GM18517 (cell line): Measurements from ENCODE around the gene SAFB.
"Not testable (repeated sequence)": the region's sequence is repeated elsewhere in the genome, so short reads cannot be mapped to it uniquely, and the experiment has no call there.

Experiments used
- ATAC-seq: cut with Tn5 transposase; IDR thresholded peaks from one replicate; pipeline ENCODE4 v1.9.1; 2021; ENCODE audit warnings: mild to moderate bottlenecking, moderate library complexity; ENCODE audit not compliant: unreplicated experiment

The SAFB gene

DNA sequence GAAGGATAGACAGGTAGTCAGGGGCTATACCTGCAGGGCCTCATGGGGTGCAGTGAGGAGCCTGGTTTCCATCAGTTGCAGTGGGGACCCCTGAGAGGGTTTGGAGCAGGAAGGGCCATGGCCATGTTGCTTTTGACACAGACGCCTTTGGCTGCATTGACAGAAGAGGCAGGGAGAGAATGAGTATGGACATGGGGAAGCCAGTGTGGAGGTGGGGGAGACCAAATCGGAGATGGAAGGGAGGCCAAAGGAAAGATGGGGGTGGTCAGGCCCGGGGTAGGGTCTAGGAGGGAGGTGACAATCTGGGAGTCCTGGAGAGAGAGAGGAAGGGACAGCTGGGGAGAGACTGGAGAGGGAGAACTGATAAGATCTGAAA lies 59.2 kb downstream of the SAFB start:
- no peak for ATAC-seq

DNA sequence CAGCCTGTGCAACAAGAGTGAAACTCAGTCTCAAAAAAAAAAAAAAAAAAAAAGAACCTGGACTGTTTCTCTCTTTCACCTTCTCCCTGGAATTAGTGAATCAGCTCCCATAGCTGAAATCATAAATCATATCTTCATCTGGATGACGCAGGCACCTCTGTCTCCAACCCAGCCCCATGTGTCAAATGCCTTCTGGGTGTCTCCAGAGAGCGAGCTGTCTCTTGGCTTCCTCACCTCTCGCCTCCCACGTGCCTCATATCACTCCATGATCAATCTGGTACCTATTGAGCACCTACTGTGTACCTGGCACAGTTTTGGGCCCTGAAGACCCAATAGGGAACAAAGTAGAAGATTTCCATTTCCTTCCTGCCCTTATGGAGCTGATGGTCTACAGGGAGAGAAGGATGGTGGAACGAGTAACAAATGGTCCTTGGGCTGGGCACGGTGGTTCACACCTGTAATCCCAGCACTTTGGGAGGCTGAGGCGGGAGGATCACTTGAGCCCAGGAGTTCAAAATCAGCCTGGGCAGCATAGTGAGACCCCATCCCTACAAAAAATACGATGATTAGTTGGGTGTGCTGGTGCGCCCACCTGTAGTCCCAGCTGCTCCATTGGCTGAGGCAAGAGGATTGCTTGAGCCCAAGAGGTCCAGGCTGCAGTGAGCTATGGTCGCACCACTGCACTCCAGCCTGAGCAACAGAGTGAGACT lies 60.4 kb downstream of the SAFB start:
- ATAC-seq = no peak

DNA sequence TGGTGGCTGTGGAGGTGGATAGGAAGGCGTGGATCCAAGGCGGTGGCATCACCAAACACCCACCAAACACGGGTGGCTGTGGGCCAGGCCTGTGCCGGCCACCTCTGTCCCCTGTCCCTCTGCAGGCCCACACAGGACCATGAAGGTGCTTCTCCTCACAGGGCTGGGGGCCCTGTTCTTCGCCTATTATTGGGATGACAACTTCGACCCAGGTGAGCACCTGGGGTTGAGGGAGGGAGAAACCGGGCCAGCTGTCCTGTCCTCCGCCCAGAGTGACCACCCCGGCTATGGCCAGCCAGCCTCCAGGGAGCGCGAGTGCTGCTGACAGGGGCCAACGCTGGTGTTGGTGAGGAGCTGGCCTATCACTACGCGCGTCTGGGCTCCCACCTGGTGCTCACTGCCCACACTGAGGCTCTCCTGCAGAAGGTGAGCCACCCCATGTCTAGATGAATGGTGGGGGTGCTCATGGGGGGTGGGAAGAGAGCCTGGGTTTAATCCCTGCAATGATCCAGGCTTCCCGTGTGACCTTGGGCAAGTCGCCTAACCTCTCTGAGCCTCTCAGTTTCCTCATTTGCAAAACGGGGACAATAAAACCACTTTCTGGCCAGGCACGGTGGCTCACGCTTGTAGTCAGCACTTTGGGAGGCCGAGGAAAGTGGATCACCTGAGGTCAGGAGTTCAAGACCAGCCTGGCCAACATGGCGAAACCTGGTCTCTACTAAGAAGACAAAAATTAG lies 62.0 kb downstream of the SAFB start:
- no peak for ATAC-seq

DNA sequence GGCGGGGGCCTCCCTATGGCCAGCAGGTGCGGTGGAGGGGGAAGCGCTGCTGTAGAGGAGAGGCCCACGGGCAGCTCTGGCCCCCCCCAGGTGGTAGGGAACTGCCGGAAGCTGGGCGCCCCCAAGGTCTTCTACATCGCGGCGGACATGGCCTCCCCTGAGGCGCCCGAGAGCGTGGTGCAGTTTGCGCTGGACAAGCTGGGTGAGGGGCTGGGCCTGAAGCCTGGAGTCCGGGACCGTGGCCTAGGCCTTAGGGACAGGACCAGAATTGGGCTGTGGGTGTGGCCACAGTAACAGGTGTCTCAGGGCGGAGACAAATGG lies 63.4 kb downstream of the SAFB start:
- ATAC-seq = no peak

DNA sequence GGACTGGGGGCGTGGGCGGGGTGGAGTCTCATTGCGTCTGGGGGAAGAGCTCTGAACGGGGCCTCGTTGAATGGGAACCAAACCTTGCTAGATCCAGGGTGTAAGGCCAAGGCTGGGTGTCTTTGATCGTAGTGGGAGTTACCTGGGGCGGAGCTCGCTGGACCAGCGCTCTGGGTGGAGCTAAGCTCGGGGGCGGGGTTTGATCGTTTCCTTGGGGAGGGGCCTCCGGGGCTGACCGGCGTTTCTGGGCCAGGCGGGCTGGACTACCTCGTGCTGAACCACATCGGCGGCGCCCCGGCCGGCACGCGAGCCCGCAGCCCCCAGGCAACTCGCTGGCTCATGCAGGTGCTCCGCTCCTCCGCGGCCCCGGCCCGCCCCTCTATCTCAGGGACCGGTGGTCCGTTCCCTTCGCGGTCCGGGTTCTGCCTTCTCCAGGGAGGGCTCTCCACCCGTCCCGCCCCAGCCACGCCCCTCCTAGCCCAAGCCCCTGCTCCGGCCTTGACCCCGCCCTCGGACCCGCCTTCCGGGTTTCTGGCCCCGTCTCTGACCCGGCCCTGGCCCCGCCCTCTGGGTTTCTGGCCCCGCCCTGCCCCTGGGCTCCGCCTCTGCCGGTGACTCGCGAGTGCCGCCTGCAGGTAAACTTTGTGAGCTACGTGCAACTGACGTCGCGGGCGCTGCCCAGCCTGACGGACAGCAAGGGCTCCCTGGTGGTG lies 63.9 kb downstream of the SAFB start:
- ATAC-seq = peak; percentile 40

DNA sequence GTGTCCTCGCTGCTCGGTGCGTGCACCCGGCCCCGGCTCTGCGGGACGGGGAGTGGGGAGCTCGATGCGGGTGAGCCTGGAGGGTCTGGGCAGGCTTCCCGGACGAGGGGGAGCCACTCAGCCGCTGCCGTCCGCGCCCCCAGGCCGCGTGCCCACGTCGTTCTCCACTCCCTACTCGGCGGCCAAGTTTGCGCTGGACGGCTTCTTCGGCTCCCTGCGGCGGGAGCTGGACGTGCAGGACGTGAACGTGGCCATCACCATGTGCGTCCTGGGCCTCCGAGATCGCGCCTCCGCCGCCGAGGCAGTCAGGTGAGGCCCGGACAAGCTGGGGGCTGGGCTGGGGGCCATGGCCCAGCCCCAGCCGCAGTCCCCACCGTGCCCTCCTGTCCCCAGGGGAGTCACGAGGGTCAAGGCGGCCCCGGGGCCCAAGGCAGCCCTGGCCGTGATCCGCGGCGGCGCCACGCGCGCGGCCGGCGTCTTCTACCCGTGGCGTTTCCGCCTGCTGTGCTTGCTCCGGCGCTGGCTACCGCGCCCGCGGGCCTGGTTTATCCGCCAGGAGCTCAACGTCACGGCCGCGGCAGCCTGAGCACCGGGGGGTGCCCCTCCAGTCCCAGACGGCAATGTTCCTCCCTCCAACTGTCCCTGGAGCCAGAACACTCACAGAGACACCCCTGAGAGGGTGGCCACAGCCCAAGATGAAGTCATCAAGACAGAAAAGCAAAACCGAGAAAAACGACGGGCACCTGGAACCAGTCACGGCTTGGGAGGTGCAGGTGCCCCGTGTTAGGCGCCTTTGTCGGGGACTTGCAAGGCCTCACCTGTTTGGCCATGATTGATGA lies 64.7 kb downstream of the SAFB start:
- ATAC-seq = no peak

DNA sequence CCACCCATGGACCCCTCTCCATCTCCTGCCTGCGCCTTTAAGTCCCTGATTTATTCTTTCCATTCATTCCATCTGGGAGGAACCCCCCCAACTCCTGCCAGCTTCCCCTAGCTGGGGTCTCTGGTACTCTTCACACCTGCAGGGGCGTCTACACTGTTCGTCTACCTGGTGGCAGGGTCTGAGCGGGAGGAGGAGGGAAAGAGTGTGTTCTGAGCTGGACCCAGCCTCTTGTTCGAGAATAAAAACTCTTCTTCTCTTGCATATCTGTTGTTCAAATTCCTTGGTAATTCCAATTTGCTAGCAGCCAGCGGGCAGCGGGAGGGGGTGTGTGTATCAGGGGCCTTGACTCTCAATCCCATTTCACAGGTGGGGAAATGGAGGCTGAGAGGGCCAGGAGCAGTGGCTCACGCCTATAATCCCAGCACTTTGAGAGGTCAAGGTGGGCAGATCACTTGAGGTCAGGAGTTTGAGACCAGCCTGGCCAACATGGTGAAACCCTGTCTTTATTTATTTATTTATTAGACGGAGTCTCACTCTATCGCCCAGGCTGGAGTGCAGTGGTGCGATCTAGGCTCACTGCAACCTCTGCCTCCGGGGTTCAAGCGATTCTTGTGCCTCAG lies 65.5 kb downstream of the SAFB start:
- not testable (repeated sequence) for ATAC-seq

DNA sequence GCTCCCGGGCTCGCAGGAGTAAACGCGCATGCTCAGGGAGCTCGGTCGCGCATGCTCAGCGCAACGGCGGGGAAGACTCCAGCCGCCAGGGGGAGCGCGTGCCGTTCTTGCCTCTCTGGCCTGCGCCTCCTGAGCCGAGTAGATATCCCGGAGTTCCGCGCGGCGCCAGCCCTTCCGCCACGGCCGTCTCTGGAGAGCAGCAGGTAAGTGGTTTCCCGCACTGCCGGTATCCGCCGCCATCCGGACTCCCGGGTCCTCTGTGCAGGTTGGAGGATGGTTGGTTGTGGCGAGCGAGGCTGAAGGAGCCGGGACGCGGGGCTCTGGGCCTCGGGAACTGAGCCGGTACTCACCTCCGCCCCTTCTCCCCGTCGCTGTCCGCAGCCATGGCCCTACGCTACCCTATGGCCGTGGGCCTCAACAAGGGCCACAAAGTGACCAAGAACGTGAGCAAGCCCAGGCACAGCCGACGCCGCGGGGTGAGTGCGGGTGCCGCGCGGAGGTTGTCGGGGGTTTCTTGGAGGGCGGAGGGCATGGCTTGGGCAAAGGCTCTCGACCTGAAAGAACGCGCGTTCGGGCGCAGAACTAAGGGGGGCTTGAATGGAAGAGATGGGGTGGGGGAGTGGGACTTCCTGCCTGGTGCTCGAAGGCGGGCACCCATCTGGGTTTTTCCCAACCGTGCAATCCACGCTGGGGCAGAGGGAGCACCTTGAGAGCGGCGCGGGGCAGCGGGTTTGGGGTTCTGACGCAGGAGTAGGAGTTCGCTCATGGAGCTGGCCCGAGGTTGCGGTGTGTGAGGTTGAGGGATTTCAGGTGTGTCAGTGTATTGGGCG lies 67.5 kb downstream of the SAFB start, which contains the start of gene RPL36:
TSS of gene RPL36 (plus strand) at position 171 of the 830 bp plus-strand sequence. CDS start at position 384, 213 bp downstream.
- ATAC-seq = peak; percentile 35

DNA sequence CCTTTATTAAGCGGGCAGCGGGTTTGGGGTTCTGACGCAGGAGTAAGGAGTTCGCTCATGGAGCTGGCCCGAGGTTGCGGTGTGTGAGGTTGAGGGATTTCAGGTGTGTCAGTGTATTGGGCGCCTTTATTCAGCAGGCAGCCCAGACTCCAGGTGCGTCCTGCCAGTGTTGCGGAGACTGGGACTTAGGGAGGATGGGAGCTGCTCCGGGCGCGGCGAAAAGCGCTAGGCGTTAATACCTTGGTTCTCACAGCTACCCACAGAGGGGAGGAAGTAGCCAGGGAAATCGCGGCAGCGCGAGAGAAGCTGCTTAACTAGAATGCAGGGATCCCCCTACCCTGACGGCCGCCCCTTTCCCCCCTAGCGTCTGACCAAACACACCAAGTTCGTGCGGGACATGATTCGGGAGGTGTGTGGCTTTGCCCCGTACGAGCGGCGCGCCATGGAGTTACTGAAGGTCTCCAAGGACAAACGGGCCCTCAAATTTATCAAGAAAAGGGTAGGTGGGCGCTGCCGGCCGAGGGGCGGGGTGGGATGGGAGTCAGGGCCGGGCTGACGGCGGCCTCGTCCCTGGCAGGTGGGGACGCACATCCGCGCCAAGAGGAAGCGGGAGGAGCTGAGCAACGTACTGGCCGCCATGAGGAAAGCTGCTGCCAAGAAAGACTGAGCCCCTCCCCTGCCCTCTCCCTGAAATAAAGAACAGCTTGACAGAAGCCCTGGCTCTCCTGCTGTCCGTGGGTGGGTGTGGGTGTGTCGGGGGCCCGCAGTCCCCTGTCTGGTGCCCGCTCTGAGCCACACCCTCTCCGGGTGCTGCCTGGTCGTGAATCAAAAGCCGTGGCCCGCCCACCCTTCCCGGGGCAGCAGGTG lies 68.3 kb downstream of the SAFB start:
- ATAC-seq = no peak

DNA sequence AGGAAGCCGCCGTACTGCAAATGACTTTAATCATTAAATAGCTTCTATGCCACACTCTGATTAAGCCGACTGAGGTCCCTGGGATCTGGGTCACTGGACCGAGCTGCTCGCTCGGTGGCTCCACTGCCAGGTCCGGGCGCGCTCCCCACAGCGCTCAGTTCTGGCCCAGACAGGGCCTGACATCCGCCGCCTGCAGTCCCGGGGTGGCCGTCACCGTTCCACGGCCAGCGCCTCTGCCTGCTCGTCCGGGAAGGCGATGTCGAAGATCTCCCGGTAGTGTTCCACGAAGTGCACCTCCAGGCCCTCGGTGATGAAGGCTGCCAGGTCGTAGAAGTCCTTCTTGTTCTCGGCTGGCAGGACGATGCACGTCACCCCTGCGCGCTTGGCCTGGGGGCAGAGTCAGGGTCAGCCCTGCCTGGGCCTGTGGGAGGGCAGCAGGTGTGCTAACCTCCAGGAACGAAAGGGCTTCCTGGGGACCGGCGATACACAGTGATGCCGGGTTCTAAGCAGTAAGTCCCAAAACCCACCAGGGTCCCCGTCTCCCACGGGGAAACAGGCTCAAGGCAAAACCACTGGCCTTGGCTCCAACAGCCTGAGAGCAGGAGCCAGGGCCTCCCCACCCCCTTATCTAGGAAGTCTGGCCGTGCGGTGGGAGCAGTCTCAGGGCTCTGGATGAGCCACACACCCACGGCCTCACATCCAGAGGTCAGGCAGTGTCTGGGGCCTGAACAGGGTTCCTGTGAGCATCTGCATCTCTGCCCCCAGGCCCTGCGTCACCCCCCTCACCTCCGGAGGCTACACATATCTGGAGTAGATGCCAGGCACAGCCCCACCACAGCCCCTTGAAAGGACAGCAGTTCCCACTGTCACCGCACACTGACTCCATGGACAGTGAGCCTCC lies 69.2 kb downstream of the SAFB start:
- ATAC-seq = no peak

DNA sequence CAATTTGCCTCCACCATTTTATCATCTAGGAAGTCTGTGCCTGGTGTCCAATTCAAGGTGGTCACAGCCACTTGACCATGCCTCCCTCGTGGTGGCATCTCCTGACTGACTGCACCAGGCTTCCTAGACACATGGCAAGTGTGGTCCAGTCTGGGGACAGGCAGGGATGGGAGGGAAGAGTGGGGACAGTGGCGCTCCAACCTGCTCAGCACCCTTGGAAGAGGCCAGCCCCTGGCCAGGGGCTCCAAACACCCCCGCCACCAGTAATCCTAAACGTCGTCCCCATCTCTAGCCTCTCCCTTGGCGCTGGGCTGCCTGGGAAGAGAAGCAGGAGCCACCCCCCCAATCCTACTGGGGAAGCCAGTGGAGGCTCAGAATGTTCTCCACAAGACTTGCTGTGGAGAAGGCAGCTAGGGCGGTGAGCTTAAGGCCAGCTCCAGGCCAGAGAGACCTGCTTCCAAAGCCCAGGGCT lies 69.9 kb downstream of the SAFB start:
- ATAC-seq = no peak

DNA sequence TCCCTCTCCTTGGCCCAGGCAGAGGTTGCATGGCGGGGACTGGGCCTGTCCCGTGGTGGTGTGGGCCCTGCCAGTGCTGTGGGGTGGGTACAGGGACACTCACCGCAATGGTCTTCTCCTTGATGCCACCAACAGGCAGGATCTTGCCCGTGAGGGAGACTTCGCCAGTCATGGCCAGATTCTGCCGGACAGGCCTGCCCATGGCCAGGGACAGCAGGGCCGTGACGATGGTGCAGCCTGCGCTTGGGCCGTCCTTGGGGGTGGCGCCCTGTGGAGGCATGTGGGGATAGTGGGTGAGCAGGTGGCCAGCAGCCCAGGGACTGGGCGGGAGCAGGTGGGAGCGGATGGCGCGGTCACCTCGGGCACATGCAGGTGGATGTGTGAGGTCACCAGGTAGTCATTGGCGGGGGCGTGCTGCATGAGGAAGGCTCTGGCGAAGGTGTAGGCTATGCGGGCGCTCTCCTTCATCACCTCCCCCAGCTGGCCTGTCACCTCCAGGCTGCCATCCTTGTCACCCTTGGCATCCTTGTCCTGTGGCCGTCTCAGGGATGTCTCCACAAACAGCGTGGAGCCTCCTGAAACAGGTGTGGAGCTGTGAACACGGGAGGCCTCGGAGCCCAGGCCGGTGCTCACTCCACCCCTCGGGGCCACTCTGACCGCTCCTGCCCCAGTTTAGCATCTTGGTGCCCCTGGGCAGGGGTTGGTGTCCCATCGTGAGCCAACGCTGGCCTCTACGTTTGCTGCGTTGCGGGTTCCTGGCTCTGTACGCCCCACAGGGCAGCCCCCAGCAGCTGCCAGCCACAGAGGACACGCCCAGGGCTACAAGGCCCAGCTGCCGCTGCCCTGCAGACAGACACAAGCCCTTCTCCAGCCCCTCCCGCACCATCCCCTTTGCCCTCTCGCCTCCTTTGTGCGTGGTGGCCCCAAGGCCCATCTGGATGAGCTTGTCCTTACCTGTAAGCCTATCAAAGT lies 70.6 kb downstream of the SAFB start:
- ATAC-seq = no peak

DNA sequence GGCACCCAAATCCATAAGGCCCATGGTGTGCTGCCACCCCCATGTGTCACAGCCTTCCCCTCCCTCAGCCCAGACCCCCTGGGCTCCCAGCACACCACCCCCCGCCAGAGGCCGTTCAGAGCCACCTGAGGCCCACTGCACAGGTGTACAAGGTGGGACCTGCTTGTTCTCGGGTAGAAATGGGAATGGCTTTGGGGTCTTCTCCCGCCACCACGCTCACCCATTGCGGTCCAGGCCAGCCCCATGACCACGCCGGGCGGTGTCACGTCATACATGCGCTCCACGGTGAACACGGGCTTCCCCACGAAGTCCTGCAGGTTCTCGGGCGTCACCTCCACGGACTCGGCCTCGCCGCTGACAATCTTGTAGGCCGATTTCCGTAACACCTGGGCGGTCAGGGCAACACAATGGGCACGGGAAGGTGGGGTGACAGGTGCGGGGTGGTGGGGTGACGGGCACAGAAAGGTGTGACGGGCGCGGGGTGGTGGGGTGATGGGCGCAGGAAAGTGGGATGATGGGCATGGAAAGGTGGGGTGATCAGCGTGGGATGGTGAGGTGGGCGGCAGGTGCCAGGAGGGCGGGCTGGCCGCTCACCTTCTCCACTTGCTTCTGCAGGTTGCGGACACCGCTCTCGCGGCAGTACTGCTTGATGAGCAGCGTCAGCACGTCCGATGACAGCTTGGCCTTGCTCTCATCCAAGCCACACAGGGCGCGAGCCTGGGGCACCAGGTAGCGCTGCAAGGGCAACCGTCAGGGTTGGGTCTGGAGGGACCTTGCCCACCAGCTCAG lies 71.5 kb downstream of the SAFB start:
- no peak for ATAC-seq

DNA sequence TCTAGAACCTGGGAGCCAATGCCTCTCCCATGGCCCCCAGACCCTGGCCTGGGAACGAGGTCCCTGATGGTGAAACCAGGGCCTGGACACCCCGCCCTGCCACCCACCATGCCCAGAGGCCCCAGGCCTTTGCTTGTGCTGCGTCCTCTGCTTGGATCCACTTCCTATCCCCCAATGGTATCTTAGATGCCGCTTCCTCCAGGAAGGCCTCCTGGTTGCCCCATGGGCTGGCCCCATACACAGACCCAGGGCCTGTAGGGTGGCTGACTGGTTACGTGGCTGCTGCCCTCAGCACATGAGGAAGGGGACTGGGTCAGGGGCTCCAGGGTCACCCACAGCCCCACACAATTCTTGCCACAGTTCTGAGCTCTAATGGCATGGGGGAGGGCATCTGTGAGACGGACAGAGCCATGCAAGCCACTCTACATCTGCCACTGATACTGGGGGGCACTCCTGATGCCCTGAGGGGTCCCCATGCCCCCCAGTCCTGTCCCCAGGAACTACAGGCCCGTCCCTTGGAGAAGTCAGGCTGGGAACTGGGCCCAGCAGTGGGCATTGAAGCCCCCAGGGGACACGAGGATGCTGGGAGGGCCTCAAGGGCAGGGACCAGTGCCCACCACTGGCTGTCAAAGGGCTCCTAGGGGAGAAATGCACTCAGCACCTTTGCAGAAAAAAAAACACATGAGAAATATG lies 72.2 kb downstream of the SAFB start:
- ATAC-seq = no peak

DNA sequence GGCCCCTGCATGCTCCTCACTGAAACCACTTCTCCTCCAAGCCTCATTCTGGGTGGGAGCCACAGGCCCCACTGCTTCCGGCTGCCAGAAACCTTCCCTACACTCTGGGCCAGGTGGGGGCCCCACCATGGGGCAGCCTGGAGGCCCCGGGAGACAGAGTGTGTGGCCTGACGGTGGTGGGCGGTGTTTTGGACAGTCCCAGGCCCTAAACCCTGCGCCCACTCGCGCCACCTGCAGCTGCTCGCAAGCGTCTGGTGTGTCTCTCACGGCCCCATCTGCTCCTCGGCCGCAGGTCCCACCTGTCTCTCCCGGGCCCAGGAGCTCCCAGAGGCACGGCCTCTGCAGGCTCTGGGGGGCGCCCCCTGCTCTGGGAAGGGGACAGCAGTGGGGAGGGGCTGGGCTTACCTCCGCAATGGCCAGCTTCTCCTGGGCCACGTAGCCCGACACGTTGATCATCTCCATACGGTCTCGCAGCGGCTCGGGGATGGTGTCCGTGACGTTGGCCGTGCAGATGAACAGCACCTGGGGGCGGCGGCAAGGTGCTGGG lies 72.8 kb downstream of the SAFB start:
- ATAC-seq = no peak
